OCI-LY7 (cell line): ENCODE results near the gene KCTD13.
A peak's percentile ranks its signal among the peaks of the same experiment; 100 is the strongest.

Experiments
- EZH2phosphoT487 ChIP-seq: fragments of 200-600 bp; sonication (generic); IDR thresholded peaks from 2 replicates; pipeline ENCODE4 v1.6.1; 2018; ENCODE audit warnings: low read depth, borderline replicate concordance, mild to moderate bottlenecking, mixed run types, antibody characterized with exemption, low read length, moderate library complexity, mixed read lengths
- TF ChIP-seq, protein P1 (sequence below): fragments of 200-600 bp; sonication (generic); conservative IDR thresholded peaks from 2 replicates; pipeline ENCODE4 v1.5.1; 2014; ENCODE audit warnings: mild to moderate bottlenecking, antibody characterized with exemption, low read length, moderate library complexity, mixed read lengths

DNA sequence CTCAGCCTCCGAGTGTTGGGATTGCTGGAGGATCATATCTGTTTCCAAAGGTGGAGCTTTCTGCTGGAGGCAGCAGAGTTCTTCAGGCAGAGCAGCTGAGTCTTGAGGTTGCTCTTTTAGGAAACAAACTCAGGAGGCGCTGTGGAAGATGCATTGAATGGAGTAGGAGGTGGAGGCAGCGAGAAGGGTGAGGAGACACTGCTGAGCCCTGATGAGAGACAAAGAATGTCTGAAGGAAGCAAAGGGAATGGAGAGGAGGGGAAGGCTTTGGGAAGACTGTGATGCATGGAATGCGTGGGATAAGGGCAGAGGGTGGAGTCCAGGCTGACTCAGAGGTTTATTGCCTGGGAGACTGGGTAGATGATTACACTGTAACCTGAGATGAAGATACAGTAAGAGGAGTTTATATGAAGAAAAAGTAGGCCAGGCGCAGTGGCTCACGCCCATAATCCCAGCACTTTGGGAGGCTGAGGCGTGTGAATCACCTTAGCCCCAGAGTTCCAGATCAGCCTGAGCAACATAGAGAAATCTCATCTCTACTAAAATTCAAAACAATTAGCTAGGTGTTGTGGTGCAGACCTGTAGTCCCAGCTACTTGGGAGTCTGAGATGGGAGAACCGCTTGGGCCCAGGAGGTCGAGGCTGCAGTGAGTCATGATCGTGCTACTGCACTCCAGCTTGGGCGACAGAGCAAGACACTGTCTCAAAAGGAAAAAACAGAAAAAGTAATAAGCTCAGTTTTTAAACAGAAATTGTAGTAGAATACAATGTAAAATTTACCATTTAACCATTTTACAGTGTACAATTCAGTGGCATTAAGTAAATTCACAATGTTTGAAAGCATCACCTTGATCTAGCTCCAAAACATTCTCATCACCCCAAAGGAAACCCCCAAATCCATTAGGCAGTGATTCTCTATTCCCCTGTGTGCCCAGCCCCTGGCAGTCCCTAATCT is 18.1 kb upstream of the KCTD13 start:
- TF ChIP-seq, protein P1, sequence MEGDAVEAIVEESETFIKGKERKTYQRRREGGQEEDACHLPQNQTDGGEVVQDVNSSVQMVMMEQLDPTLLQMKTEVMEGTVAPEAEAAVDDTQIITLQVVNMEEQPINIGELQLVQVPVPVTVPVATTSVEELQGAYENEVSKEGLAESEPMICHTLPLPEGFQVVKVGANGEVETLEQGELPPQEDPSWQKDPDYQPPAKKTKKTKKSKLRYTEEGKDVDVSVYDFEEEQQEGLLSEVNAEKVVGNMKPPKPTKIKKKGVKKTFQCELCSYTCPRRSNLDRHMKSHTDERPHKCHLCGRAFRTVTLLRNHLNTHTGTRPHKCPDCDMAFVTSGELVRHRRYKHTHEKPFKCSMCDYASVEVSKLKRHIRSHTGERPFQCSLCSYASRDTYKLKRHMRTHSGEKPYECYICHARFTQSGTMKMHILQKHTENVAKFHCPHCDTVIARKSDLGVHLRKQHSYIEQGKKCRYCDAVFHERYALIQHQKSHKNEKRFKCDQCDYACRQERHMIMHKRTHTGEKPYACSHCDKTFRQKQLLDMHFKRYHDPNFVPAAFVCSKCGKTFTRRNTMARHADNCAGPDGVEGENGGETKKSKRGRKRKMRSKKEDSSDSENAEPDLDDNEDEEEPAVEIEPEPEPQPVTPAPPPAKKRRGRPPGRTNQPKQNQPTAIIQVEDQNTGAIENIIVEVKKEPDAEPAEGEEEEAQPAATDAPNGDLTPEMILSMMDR: 0 out of 2 replicates have a peak, but pooled peaks have one; percentile 27
- no peak for TF ChIP-seq EZH2phosphoT487
